ENCODE results near the gene DDX53.

DDX53 gene

DNA sequence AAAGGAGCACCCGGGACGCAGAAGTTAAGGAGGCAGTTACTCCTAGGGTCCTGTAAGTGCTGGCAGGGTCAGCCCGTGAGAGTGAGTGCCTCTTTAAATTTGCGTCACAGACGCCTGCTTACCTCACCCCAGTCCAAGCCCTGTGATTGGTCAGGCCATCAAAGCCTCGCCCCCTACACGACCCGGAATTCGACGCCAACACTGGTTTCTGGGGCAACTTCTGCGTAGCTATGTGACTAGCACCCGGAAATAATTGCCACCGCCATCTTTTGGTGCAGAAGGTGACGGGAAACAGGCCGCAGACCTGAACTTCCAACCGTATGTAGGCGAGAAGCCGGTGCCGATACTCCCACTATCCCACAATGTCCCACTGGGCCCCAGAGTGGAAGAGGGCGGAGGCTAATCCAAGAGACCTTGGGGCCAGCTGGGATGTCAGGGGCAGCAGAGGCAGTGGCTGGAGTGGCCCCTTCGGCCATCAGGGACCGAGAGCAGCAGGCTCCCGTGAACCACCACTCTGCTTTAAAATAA is at the start of gene DDX53:
TSS of gene DDX53 (plus strand) at position 265 of the 528 bp plus-strand sequence. CDS start at position 363, 98 bp downstream.
- DNase-seq: no peak

GRCh38 chrX:22950269-22951266 is 49.2 kb upstream of the DDX53 start:
- DNase-seq: no peak

GRCh38 chrX:22952010-22952409 is 47.8 kb upstream of the DDX53 start:
- DNase-seq: no peak

DNA sequence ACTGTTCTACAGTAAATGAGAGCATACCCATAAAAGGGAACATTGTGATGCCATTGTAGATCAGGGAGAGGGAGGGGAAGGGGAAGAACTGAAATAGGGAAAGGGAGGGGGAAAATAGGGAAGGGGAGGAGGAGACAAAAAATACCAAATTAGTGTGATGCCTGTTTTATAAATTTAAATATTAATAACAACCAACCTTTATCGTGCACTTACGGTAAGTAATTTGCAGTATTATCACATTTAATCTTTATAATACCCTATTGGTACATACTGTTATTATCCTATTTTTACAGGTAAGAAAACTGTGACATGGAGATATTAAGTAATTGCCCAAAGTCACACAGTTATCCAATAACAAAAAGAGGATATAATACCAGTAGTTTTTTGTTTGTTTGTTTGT is 41.5 kb upstream of the DDX53 start:
- DNase-seq: no peak

GRCh38 chrX:22959204-22959920 is 40.4 kb upstream of the DDX53 start:
- DNase-seq: no peak

DNA sequence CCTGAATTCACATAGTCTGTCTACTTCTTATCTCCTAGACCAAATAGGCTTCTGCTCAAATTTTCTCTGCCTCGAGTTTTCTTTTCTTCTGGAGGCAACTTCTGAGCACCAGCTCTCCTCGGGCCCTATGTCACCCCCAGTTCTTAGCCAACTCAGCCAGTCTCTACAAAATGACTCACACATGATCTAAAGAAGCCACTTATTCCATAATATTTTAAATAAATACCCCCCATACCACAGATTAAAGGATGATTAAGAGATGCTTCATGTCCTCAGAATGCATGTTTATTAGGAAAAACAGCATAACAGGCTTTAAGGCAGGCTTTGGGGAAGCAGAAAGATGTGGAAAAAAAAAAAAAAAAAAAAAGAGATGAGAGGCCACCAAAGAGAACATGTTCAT is 36.6 kb upstream of the DDX53 start:
- no peak for DNase-seq

- no peak for DNase-seq
Measured at GRCh38 chrX:22968494-22968893, 31.3 kb upstream of the DDX53 start.

GRCh38 chrX:22969411-22969810 is 30.3 kb upstream of the DDX53 start:
- DNase-seq: no peak

GRCh38 chrX:22970861-22971260 is 28.9 kb upstream of the DDX53 start:
- DNase-seq: no peak

DNA sequence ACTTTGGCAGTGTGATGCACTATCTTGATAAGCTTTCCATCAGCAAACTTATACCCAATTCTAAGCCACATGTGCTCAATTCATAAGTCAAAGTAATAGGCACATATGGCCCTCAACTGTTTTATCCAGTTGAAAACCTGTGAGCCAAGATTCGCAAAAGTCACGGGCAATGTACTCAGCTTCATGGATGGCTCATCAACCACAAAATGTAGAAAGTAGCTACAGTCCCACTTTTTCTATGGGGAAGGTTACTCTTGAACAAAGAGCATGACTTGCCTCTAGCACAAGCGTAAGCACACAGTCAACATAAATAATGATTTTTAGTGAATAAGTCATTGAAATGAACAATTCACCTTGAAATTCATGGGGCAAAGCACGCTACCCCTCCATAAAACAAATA is 25.1 kb upstream of the DDX53 start:
- no peak for DNase-seq

GRCh38 chrX:22975786-22976185 is 24.0 kb upstream of the DDX53 start:
- no peak for DNase-seq

- no peak for DNase-seq
Measured at GRCh38 chrX:22985958-22986357, 13.8 kb upstream of the DDX53 start.

DNA sequence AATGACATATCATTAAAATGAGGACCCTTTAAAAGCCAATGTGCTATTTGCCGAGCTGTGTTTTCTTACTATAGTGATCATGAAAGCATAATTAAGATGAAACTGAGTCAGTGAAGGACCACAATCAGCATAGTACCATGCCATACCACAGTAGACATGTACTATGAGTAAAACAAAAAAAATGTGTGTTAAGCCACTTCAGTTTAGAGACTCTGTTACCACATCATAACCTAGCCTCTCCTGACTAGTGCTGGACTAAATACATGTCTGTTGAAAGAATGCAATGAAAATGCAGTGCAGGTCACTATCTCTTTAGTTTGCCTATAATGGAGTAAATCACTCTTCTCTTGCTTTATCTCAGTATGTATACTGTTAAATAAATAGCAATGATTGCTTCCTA is 12.3 kb upstream of the DDX53 start:
- DNase-seq: no peak

DNA sequence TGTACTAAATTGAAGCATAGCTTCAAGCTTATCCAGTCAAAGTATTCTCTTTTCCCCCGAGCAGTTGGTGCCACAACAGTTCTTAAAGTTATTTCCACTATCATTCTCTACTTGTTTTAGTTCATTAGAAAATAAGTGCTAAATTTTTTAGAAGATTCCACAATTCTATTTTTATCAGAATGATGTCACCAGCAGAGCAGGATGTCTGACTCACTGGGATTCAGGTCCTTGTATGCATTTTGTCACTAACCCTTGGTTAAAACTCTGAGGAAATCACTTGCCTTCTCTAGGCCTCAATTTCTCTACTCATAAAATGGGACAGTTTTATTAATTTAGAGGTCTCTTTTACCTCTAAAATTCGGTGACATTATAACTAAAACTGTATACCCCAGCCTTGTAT is 3.4 kb downstream of the DDX53 start:
- DNase-seq: no peak

GRCh38 chrX:23008431-23009099 is 8.8 kb downstream of the DDX53 start:
- no peak for DNase-seq

DNA sequence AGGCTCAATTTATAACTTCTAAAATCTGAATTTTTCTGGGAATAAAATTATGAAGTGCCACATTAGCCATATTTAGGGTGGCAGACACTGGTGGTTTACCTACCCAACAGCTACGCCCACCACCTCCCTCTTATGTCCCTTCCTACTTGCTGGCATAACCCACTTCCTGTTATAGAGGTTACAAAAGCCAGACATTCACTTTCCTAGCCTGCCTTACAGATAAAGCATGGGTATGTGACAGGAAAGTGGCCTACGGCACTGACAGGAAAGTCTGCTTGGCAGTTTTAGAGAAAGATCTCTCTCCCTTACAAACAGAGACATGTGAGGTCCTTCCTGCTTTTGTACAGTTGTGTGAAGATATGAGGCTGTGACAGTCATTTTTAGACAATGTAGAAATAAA is 12.4 kb downstream of the DDX53 start:
- no peak for DNase-seq

DNA sequence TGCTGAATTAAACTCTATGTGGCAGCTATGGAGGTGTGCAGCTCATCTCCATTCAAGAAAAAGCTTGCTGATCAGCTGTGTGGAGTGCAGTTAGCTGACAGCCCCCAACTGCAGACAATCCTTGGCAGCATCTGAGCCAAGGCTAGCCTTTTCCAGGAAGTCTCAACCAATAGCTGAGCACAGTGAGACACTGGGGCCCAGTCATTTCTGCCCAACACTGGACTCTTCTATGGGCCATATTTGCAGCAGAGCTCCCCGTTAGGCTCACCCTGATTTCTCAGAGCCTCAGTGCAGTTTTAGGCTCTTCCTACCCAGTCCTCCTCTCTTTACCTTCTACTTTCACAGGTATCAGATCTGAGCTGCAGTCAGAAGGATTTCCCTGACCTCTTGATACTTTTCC is 12.9 kb downstream of the DDX53 start:
- no peak for DNase-seq

- DNase-seq: no peak
Measured at GRCh38 chrX:23013366-23013765, 13.6 kb downstream of the DDX53 start.

GRCh38 chrX:23031600-23031999 is 31.8 kb downstream of the DDX53 start:
- DNase-seq: no peak

DNA sequence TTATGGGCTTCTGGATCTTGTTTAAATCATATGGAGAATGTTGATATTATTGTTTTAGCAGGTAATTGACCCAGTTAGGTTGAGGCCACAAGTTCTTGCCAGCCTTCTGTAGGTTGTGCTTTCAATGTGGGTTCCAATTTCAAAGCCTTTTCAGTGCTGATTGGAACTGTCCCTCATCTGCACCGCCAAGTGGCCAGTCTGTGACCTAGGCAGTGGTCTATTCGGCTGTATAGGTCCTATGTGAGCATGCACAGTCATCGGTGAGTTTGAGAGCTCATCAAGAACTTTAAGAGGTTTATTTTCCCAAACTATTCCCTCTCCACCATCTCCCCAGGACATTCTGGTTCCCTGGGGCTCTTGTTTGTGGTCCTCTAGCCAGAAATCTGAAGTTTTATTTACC is 35.7 kb downstream of the DDX53 start:
- DNase-seq: no peak

DNA sequence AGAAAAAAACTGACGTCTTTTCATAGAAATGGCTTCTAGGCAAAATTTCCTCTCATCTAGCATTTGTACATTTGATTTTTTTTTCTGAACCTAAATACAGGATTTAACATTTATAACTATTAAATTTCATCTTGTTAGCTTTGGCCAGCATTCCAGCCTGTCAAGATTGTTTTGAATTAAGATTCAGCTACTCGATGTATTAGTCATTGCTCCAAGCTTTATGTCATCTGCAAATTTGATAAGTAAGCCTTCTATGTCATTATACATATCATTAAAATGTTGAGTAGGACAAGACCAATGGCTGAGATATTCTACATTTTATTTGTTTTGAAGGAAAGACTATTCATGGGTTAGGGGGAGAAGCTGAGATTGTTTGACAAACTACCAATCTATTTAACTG is 46.7 kb downstream of the DDX53 start:
- no peak for DNase-seq

- DNase-seq: no peak
Measured at GRCh38 chrX:23048806-23049573, 49.2 kb downstream of the DDX53 start.

Measured in activated T-cell treated with anti-CD3 and anti-CD28 coated beads, Interleukin-2, amount 50 U/mL, for 1 hour (primary cell).